Endodermal cell (in vitro differentiated cells): Measurements from ENCODE around the gene ZFAND6. TPM values are rescaled to one million over a fixed set of nuclear protein-coding genes. Genes with fewer than 3 reads are reported as not detected.

Source experiments
- DNase-seq: peaks from one replicate; pipeline ENCODE4 v3.0.0-alpha.2; 2017
- H3K27ac ChIP-seq: 2 replicates; pipeline ENCODE4 v1.5.1; 2013; ENCODE audit warnings: mild to moderate bottlenecking, low read depth, low read length, moderate library complexity
- H3K27me3 ChIP-seq: 2 replicates; pipeline ENCODE4 v1.6.1; 2013; ENCODE audit warnings: mild to moderate bottlenecking, low read length, moderate library complexity; ENCODE audit not compliant: insufficient read depth, control insufficient read depth, poor library complexity, severe bottlenecking
- H3K36me3 ChIP-seq: 2 replicates; pipeline ENCODE4 v1.7.0; 2013; ENCODE audit warnings: mild to moderate bottlenecking, low read length, moderate library complexity; ENCODE audit not compliant: control insufficient read depth, insufficient read depth
- H3K4me1 ChIP-seq: one replicate; pipeline ENCODE4 v1.7.0; 2013; ENCODE audit warnings: low read length; ENCODE audit not compliant: control insufficient read depth, insufficient read depth
- H3K4me3 ChIP-seq: 2 replicates; pipeline ENCODE4 v1.5.1; 2013; ENCODE audit warnings: mild to moderate bottlenecking, low read length, moderate library complexity
- H3K9ac ChIP-seq: 2 replicates; pipeline ENCODE4 v1.6.1; 2013; ENCODE audit warnings: mild to moderate bottlenecking, low read length, moderate library complexity; ENCODE audit not compliant: poor library complexity, severe bottlenecking; ENCODE audit errors: extremely low read depth
- H3K9me3 ChIP-seq: 2 replicates; pipeline ENCODE4 v1.6.1; 2013; ENCODE audit warnings: mild to moderate bottlenecking, low read length, moderate library complexity; ENCODE audit not compliant: control insufficient read depth
- H3K27ac Mint-ChIP-seq: 2 replicates; pipeline ENCODE4 v1.8.0; 2020; ENCODE audit warnings: mixed read lengths
- H3K27me3 Mint-ChIP-seq: 2 replicates; pipeline ENCODE4 v1.8.0; 2021; ENCODE audit warnings: mild to moderate bottlenecking, mixed read lengths; ENCODE audit not compliant: insufficient read depth
- H3K36me3 Mint-ChIP-seq: 2 replicates; pipeline ENCODE4 v1.8.0; 2020; ENCODE audit warnings: low read depth, mixed read lengths
- H3K4me1 Mint-ChIP-seq: 2 replicates; pipeline ENCODE4 v1.8.0; 2020; ENCODE audit warnings: mixed read lengths
- H3K4me3 Mint-ChIP-seq: 2 replicates; pipeline ENCODE4 v1.8.0; 2020; ENCODE audit warnings: mild to moderate bottlenecking, moderate library complexity, mixed read lengths
- H3K9me3 Mint-ChIP-seq: 2 replicates; pipeline ENCODE4 v1.8.0; 2020; ENCODE audit warnings: mild to moderate bottlenecking, mixed read lengths
- WGBS, 2 experiments: methylation state at CpG; one replicate each; pipeline versions ENCODE4 v1.1.5 to v1.1.7; 2013; ENCODE audit warnings: missing lambda C conversion rate in 2 of 2, mixed read lengths in 1 of 2; ENCODE audit not compliant: insufficient coverage in 1 of 2, insufficient read length in 1 of 2; 5-methylcytosine and 5-hydroxymethylcytosine counted together
- total RNA-seq, 2 donors: library from RNA; stranded (reverse); fragmentation: NEBNext Ultra II Directional in 1 of 2; extraction: Animal tissue kit (Norgen Biotek cat#: 25700) in 1 of 2; gene quantifications; 2 replicates in 1 of 2; 3 replicates in 1 of 2; pipeline ENCODE4 v1.2.1, GENCODE V29; 2021
- TF ChIP-seq, protein P1 (sequence below): fragments of 200-600 bp; sonication (generic); conservative IDR thresholded peaks from 2 replicates; pipeline ENCODE4 v1.5.0; 2021; ENCODE audit warnings: antibody characterized with exemption, mild to moderate bottlenecking

The ZFAND6 gene
- total RNA-seq, 2 donors from 2014 or later, result 84.5 to 86.2 TPM

DNA sequence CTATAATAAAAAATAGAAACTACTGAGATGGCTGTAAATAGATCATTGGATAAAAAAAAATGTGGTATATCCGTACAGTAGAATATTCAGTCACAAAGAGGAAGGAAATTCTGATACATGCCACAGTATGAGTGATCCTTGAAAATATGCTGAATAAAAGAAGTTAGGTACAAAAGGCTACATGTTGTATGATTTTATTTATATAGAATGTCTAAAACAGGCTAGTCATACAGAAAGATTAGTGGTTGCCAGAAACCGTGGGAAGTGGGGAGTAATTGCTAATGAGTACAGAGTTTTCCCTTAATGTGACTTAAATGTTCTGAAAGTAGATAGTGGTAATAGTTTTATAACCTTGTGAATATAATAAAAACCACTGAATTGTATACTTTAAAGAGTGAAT is 68.4 kb downstream of the ZFAND6 start:
- DNase-seq, result no peak
- Histone ChIP-seq H3K9ac (no peak overlapping the region), H3K27ac (no peak overlapping the region), H3K4me1 (no peaks in the 10 kb centered on the region), H3K27me3 (no peaks in the 10 kb centered on the region), H3K9me3 (peaks cover 11% of the 10 kb centered on the region), H3K4me3 (no peak overlapping the region), H3K36me3 (peaks cover 85% of the 10 kb centered on the region)
- Mint-ChIP-seq H3K9me3 (no peaks in the 10 kb centered on the region), H3K27me3 (no peaks in the 10 kb centered on the region), H3K27ac (no peak overlapping the region), H3K4me3 (no peak overlapping the region), H3K36me3 (peaks cover 67% of the 10 kb centered on the region), H3K4me1 (no peaks in the 10 kb centered on the region)
- TF ChIP-seq, protein P1, sequence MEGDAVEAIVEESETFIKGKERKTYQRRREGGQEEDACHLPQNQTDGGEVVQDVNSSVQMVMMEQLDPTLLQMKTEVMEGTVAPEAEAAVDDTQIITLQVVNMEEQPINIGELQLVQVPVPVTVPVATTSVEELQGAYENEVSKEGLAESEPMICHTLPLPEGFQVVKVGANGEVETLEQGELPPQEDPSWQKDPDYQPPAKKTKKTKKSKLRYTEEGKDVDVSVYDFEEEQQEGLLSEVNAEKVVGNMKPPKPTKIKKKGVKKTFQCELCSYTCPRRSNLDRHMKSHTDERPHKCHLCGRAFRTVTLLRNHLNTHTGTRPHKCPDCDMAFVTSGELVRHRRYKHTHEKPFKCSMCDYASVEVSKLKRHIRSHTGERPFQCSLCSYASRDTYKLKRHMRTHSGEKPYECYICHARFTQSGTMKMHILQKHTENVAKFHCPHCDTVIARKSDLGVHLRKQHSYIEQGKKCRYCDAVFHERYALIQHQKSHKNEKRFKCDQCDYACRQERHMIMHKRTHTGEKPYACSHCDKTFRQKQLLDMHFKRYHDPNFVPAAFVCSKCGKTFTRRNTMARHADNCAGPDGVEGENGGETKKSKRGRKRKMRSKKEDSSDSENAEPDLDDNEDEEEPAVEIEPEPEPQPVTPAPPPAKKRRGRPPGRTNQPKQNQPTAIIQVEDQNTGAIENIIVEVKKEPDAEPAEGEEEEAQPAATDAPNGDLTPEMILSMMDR, result no peak
- 90 to 94% methylated on average over 2 of the region's 2 CpGs for whole genome bisulfite sequencing, 2 experiments

GRCh38 chr15:80132382-80132781 is 72.9 kb downstream of the ZFAND6 start:
- 95 to 100% methylated on average over 3 of the region's 3 CpGs for WGBS, 2 experiments
- no peak overlapping the region for H3K27ac ChIP-seq
- H3K27me3 Mint-ChIP-seq, result no peaks in the 10 kb centered on the region
- DNase-seq, result no peak
- no peaks in the 10 kb centered on the region for H3K27me3 ChIP-seq
- peaks cover 54% of the 10 kb centered on the region for H3K36me3 Mint-ChIP-seq
- H3K4me1 Mint-ChIP-seq, result peaks cover 8% of the 10 kb centered on the region
- no peaks in the 10 kb centered on the region for H3K4me1 ChIP-seq
- H3K9me3 Mint-ChIP-seq, result no peaks in the 10 kb centered on the region
- no peak overlapping the region for H3K4me3 ChIP-seq
- TF ChIP-seq, protein P1, result no peak
- H3K4me3 Mint-ChIP-seq, result no peak overlapping the region
- no peak overlapping the region for H3K27ac Mint-ChIP-seq
- H3K9ac ChIP-seq, result no peak overlapping the region
- peaks cover 11% of the 10 kb centered on the region for H3K9me3 ChIP-seq
- peaks cover 79% of the 10 kb centered on the region for H3K36me3 ChIP-seq

- Mint-ChIP-seq H3K9me3 (no peaks in the 10 kb centered on the region), H3K27ac (no peak overlapping the region), H3K4me3 (no peak overlapping the region), H3K27me3 (no peaks in the 10 kb centered on the region), H3K4me1 (peaks cover 8% of the 10 kb centered on the region), H3K36me3 (peaks cover 32% of the 10 kb centered on the region)
- 75 to 90% methylated on average over 3 of the region's 3 CpGs for WGBS, 2 experiments
- Histone ChIP-seq H3K4me1 (no peaks in the 10 kb centered on the region), H3K36me3 (peaks cover 44% of the 10 kb centered on the region), H3K27ac (no peak overlapping the region), H3K27me3 (no peaks in the 10 kb centered on the region), H3K4me3 (no peak overlapping the region), H3K9me3 (no peaks in the 10 kb centered on the region), H3K9ac (no peak overlapping the region)
- DNase-seq, result no peak
- TF ChIP-seq, protein P1, result no peak
Measured at GRCh38 chr15:80136854-80137253, 77.4 kb downstream of the ZFAND6 start.
